ENCODE data around the gene RUNX2. TPM values are rescaled to one million over a fixed set of nuclear protein-coding genes. Genes with fewer than 3 reads are reported as not detected.

Gene RUNX2
- total and polyA plus RNA-seq, 2 donors (not counting 1 experiment from before 2014, with no cell fraction given) = 1.3 to 2.4 TPM

DNA sequence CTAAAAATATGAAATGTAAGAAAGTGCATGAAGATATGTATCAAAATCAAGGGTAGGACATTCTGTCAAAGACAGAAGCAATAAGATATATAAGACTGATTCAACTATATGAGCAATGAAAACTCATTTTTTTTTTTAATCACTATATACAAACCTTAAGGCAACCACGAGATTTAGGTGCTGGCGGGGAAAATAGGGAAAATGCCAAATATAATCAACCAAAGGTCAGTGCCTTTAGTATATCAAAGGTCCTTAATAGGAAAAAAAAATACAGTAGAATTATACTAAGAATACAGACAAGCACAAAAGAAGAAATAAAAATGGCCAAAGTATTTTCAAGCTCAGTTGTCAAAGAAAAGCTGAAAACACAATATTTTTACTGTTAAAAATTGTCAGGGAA, 25.5 kb downstream of the RUNX2 start:
- POLR2A ChIA-PET = no interaction called here
- Histone ChIP-seq H2AFZ (ENCODE audit: insufficient read depth, low read depth, low read length, poor library complexity, severe bottlenecking) (no peak overlapping the region), H3K4me3 (ENCODE audit: control extremely low read depth in 1 of 5, extremely low read depth in 1 of 5, insufficient read depth in 1 of 5, low read depth in 2 of 5, low read length in 4 of 5) (no peak overlapping the region), H3K27ac (ENCODE audit: low read length in 2 of 2) (no peak overlapping the region), H3K4me2 (replicated peaks; ENCODE audit: low read depth, low read length, poor library complexity, severe bottlenecking) (no peak overlapping the region), H3K79me2 (ENCODE audit: control insufficient read depth, insufficient read depth, low read length) (no peaks in the 10 kb centered on the region), H3K36me3 (replicated peaks in 1 of 2; ENCODE audit: control extremely low read depth in 1 of 2, control insufficient read depth in 1 of 2, extremely low read depth in 1 of 2, insufficient read depth in 2 of 2, low read length in 1 of 2) (peaks cover 0 to under 1% of the 10 kb centered on the region in 2 experiments), H3K4me1 (ENCODE audit: control insufficient read depth in 2 of 2, insufficient read depth in 2 of 2, low read length in 2 of 2) (no peaks in the 10 kb centered on the region), H3K27me3 (replicated peaks in 1 of 4; ENCODE audit: control extremely low read depth in 1 of 4, control insufficient read depth in 3 of 4, insufficient read depth in 4 of 4, low read length in 3 of 4) (no peaks in the 10 kb centered on the region), H4K20me1 (ENCODE audit: control insufficient read depth, insufficient read depth, low read length, poor library complexity, severe bottlenecking) (no peaks in the 10 kb centered on the region), H3K9me3 (ENCODE audit: control extremely low read depth in 1 of 3, control insufficient read depth in 2 of 3, insufficient read depth in 1 of 3, low read length in 2 of 3) (no peaks in the 10 kb centered on the region), H3K9ac (ENCODE audit: low read length) (no peak overlapping the region)
- TF ChIP-seq EZH2 (IDR thresholded peaks at IDR 0.05; ENCODE audit: borderline replicate concordance, insufficient read depth, low read depth, low read length, poor library complexity, severe bottlenecking) = no peak
- TF ChIP-seq, protein P1, sequence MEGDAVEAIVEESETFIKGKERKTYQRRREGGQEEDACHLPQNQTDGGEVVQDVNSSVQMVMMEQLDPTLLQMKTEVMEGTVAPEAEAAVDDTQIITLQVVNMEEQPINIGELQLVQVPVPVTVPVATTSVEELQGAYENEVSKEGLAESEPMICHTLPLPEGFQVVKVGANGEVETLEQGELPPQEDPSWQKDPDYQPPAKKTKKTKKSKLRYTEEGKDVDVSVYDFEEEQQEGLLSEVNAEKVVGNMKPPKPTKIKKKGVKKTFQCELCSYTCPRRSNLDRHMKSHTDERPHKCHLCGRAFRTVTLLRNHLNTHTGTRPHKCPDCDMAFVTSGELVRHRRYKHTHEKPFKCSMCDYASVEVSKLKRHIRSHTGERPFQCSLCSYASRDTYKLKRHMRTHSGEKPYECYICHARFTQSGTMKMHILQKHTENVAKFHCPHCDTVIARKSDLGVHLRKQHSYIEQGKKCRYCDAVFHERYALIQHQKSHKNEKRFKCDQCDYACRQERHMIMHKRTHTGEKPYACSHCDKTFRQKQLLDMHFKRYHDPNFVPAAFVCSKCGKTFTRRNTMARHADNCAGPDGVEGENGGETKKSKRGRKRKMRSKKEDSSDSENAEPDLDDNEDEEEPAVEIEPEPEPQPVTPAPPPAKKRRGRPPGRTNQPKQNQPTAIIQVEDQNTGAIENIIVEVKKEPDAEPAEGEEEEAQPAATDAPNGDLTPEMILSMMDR (IDR thresholded peaks at IDR 0.05) = no peak
- intact Hi-C loops (cut with micrococcal nuclease) = no loop called here
- Mint-ChIP-seq H3K27me3 (no peaks in the 10 kb centered on the region), H3K4me3 (no peak overlapping the region), H3K27ac (no peak overlapping the region), H3K9me3 (ENCODE audit: insufficient read depth) (no peaks in the 10 kb centered on the region), H3K4me1 (no peaks in the 10 kb centered on the region)
- no CpG with 5 or more reads among the region's 2 CpGs for WGBS (ENCODE audit: insufficient coverage)
- DNase-seq (no peak), ATAC-seq (ENCODE audit: low read depth) (no peak)
- CTCF ChIA-PET = no interaction called here

DNA sequence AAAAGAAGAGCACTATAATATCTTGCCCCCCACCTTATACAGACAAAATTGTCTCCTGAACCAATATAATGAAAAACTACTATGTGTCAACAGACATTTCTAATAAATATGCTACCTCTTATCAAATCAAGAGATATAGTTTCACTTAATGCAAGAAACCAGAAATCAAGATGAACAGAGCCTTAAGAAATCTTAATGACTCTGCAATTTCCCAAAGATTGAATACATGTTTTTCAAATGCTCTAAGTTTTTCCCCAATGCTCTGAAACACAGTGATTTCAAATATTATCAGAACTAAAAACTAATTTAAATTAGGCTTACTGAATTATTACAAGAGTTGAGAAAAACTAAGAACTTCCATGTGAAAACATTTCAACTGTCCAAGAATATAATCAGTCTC, 36.3 kb downstream of the RUNX2 start:
- Histone ChIP-seq H3K27ac (ENCODE audit: low read length in 2 of 2) (no peak overlapping the region), H3K36me3 (replicated peaks in 1 of 2; ENCODE audit: control extremely low read depth in 1 of 2, control insufficient read depth in 1 of 2, extremely low read depth in 1 of 2, insufficient read depth in 2 of 2, low read length in 1 of 2) (no peaks in the 10 kb centered on the region), H2AFZ (ENCODE audit: insufficient read depth, low read depth, low read length, poor library complexity, severe bottlenecking) (no peak overlapping the region), H3K9ac (ENCODE audit: low read length) (no peak overlapping the region), H3K9me3 (ENCODE audit: control extremely low read depth in 1 of 3, control insufficient read depth in 2 of 3, insufficient read depth in 1 of 3, low read length in 2 of 3) (no peaks in the 10 kb centered on the region), H3K27me3 (replicated peaks in 1 of 4; ENCODE audit: control extremely low read depth in 1 of 4, control insufficient read depth in 3 of 4, insufficient read depth in 4 of 4, low read length in 3 of 4) (no peaks in the 10 kb centered on the region), H3K79me2 (ENCODE audit: control insufficient read depth, insufficient read depth, low read length) (no peaks in the 10 kb centered on the region), H3K4me1 (ENCODE audit: control insufficient read depth in 2 of 2, insufficient read depth in 2 of 2, low read length in 2 of 2) (no peaks in the 10 kb centered on the region), H3K4me2 (replicated peaks; ENCODE audit: low read depth, low read length, poor library complexity, severe bottlenecking) (no peak overlapping the region), H3K4me3 (ENCODE audit: control extremely low read depth in 1 of 5, extremely low read depth in 1 of 5, insufficient read depth in 1 of 5, low read depth in 2 of 5, low read length in 4 of 5) (no peak overlapping the region), H4K20me1 (ENCODE audit: control insufficient read depth, insufficient read depth, low read length, poor library complexity, severe bottlenecking) (no peaks in the 10 kb centered on the region)
- DNase-seq (no peak), ATAC-seq (ENCODE audit: low read depth) (no peak)
- ChIA-PET POLR2A (no interaction called here), CTCF (no interaction called here)
- Mint-ChIP-seq H3K4me3 (no peak overlapping the region), H3K27ac (no peak overlapping the region), H3K9me3 (ENCODE audit: insufficient read depth) (no peaks in the 10 kb centered on the region), H3K27me3 (no peaks in the 10 kb centered on the region), H3K4me1 (no peaks in the 10 kb centered on the region)
- intact Hi-C loops (cut with micrococcal nuclease) = no loop called here
- TF ChIP-seq, protein P1 (IDR thresholded peaks at IDR 0.05) = no peak
- no peak for TF ChIP-seq EZH2 (IDR thresholded peaks at IDR 0.05; ENCODE audit: borderline replicate concordance, insufficient read depth, low read depth, low read length, poor library complexity, severe bottlenecking)
